ENCODE measurements around the gene RAP1GAP.

DNA sequence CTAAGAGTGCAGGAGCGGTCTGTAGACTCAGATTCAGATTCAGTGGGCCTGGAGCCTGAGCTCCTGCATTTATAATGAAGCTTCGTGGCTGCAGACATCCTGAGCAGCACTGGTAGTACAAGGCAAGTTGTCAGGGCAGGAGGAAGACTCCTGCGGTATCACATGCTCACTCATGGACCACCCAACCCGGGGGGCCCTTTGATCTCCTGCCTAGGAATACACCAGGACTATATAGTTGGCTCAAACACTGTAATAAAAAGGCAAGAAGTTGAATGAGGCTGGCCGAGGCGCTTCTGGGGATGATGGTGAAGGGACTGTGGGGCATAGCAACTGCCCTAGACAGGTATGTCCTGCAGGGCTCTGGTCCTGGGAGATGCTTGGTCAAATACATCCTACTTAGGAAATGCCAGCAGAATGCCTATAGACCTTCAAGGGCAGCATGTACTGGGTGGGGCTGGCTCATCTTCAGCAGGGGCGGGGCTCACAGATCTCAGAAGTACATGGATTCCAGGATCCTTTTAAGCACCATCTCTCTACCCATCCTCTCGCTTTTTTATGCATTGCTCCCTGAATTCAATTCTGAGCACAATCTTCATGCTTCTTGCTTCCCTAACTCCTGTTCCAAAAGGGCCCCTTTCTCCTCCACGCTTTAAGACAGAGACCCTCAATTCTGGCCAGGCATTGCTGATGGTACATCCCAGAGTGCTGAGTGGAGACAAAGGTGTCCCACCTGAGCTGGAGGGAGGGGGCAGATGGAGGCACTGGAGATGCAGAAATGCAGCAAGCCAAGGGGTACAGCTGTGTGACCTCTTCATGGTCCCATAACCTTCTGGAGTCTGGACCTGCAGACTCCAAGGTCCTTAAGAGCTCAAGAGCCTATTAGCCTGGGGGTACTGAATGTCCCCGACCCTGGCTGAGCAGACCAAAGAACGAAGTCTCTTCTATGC, 2.1 kb upstream of the RAP1GAP start:
- no peak for TF ChIP-seq CHD4 (IDR thresholded peaks at IDR 0.05; ENCODE audit: borderline replicate concordance, low read length)
- TF ChIP-seq POLR2AphosphoS5 (IDR thresholded peaks at IDR 0.05; ENCODE audit: low read depth, low read length) = no peak
- no peak for TF ChIP-seq CBX5 (CRISPR knock-in tag; IDR thresholded peaks at IDR 0.05; ENCODE audit: borderline replicate concordance)
- no peak for TF ChIP-seq GABPA (IDR thresholded peaks at IDR 0.05; ENCODE audit: low read depth, low read length)
- TF ChIP-seq GABPA (CRISPR knock-in tag; IDR thresholded peaks at IDR 0.05; ENCODE audit: low read depth) = no peak

All from HepG2 (cell line).